Vagina (tissue), 2 donors: ENCODE results near the gene ASXL3. TPM values are rescaled to one million over a fixed set of nuclear protein-coding genes. Genes with fewer than 3 reads are reported as not detected.

Experiments
- DNase-seq, 2 donors: peaks; one replicate each; pipeline ENCODE4 v3.0.0-alpha.2; 2017; ENCODE audit errors: extremely low spot score in 2 of 2
- H3K27ac ChIP-seq: fragments of 200-600 bp; sonication (generic); one replicate; pipeline ENCODE4 v1.5.1; 2019
- H3K27me3 ChIP-seq: fragments of 200-600 bp; sonication (generic); one replicate; pipeline ENCODE4 v1.5.1; 2019
- H3K36me3 ChIP-seq, 2 donors: fragments of 200-600 bp; sonication (generic); one replicate each; pipeline ENCODE4 v1.5.1; 2017 to 2019
- H3K4me1 ChIP-seq: fragments of 200-600 bp; sonication (generic); one replicate; pipeline ENCODE4 v1.5.1; 2019
- H3K4me3 ChIP-seq, 2 donors: fragments of 200-600 bp; sonication (generic); 1 replicate in 1 of 2; 2 replicates in 1 of 2; pipeline ENCODE4 v1.5.1; 2016 to 2019
- H3K9me3 ChIP-seq: fragments of 200-600 bp; sonication (generic); one replicate; pipeline ENCODE4 v1.5.1; 2019
- CTCF ChIP-seq, 3 experiments: fragments of 450-650 bp in 2 of 3; fragments of 200-600 bp in 1 of 3; sonication (generic) in 1 of 3; IDR thresholded peaks; one replicate each; pipeline ENCODE4 v1.5.1; 2017 to 2019; ENCODE audit warnings: antibody characterized with exemption in 3 of 3, mild to moderate bottlenecking in 2 of 3, moderate library complexity in 2 of 3
- POLR2A ChIP-seq, 2 donors: fragments of 450-650 bp; IDR thresholded peaks; one replicate each; pipeline ENCODE4 v1.6.1; 2017; ENCODE audit warnings: antibody characterized with exemption in 2 of 2, mild to moderate bottlenecking in 2 of 2, moderate library complexity in 2 of 2
- POLR2AphosphoS5 ChIP-seq, 2 donors: sonication (generic); formaldehyde crosslinking; IDR thresholded peaks; one replicate each; pipeline ENCODE4 v1.9.0; 2017; ENCODE audit warnings: antibody characterized with exemption in 2 of 2, mild to moderate bottlenecking in 2 of 2, low read depth in 1 of 2; ENCODE audit not compliant: insufficient read depth in 1 of 2
- intact Hi-C: fragments of 100-400 bp; cut with DNase I; formaldehyde crosslinking; loops from one replicate; pipeline ENCODE4 v1.15.1; 2023
- total RNA-seq: library from RNA; depleted of rRNA; stranded (reverse); fragments of >200 nt; gene quantifications from one replicate; pipeline ENCODE4 v1.2.3, GENCODE V29; 2016

The ASXL3 gene
- total RNA-seq, 1 donor from 2014 or later: 5.9 TPM

- TF ChIP-seq POLR2AphosphoS5 (IDR thresholded peaks at IDR 0.05; ENCODE audit: insufficient read depth in 1 of 2, low read depth in 1 of 2) (no peak), CTCF (IDR thresholded peaks at IDR 0.05) (no peak), POLR2A (IDR thresholded peaks at IDR 0.05) (no peak)
- Histone ChIP-seq H3K4me3 (no peak overlapping the region), H3K27me3 (no peaks in the 10 kb centered on the region), H3K36me3 (no peaks in the 10 kb centered on the region), H3K9me3 (no peaks in the 10 kb centered on the region), H3K4me1 (peaks cover 6% of the 10 kb centered on the region), H3K27ac (no peak overlapping the region)
- DNase-seq: no peak
- intact Hi-C loops: no loop called here
Observed at GRCh38 chr18:33581856-33582255, 3.8 kb downstream of the ASXL3 start.

GRCh38 chr18:33583901-33584300 lies 5.9 kb downstream of the ASXL3 start:
- no peak for DNase-seq
- Histone ChIP-seq H3K36me3 (no peaks in the 10 kb centered on the region), H3K4me3 (no peak overlapping the region), H3K27me3 (no peaks in the 10 kb centered on the region), H3K4me1 (no peaks in the 10 kb centered on the region), H3K9me3 (no peaks in the 10 kb centered on the region), H3K27ac (no peak overlapping the region)
- no peak for TF ChIP-seq POLR2AphosphoS5 (IDR thresholded peaks at IDR 0.05; ENCODE audit: insufficient read depth in 1 of 2, low read depth in 1 of 2)
- TF ChIP-seq POLR2A (IDR thresholded peaks at IDR 0.05): no peak
- intact Hi-C loops: no loop called here

- H3K27ac ChIP-seq: no peak overlapping the region
- TF ChIP-seq CTCF (IDR thresholded peaks at IDR 0.05) (no peak), POLR2A (IDR thresholded peaks at IDR 0.05) (no peak), POLR2AphosphoS5 (IDR thresholded peaks at IDR 0.05; ENCODE audit: insufficient read depth in 1 of 2, low read depth in 1 of 2) (no peak)
- no peaks in the 10 kb centered on the region for H3K9me3 ChIP-seq
- no peak overlapping the region for H3K4me3 ChIP-seq
- intact Hi-C loops: no loop called here
- H3K4me1 ChIP-seq: no peaks in the 10 kb centered on the region
- DNase-seq: no peak
- H3K27me3 ChIP-seq: no peaks in the 10 kb centered on the region
- no peaks in the 10 kb centered on the region for H3K36me3 ChIP-seq
Observed at GRCh38 chr18:33584548-33585430, 6.8 kb downstream of the ASXL3 start.

GRCh38 chr18:33585431-33585775 lies 7.4 kb downstream of the ASXL3 start:
- Histone ChIP-seq H3K27ac (no peak overlapping the region), H3K4me3 (no peak overlapping the region), H3K36me3 (no peaks in the 10 kb centered on the region), H3K9me3 (no peaks in the 10 kb centered on the region), H3K27me3 (no peaks in the 10 kb centered on the region), H3K4me1 (no peaks in the 10 kb centered on the region)
- TF ChIP-seq POLR2A (IDR thresholded peaks at IDR 0.05) (no peak), CTCF (IDR thresholded peaks at IDR 0.05) (no peak), POLR2AphosphoS5 (IDR thresholded peaks at IDR 0.05; ENCODE audit: insufficient read depth in 1 of 2, low read depth in 1 of 2) (no peak)
- DNase-seq: no peak
- intact Hi-C loops: no loop called here

DNA sequence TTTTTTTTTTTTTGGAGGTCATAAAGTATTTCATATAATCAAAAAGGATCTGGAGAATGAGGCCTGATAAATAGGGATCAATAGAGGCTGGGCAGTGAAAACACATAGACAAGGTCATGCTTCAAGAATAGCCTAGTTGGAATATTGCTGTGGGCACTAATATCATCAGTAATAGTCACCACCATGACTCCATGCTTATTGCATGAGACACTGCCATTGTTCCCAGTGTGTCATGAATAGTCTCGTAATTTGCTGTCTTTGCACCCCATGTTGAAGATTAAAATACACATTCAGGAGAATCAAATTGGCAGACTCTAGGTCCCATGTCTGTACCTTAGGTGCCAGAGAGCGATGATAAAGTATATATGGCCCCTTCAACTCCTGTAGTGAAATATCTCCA lies 10.3 kb downstream of the ASXL3 start:
- Histone ChIP-seq H3K9me3 (no peaks in the 10 kb centered on the region), H3K27me3 (no peaks in the 10 kb centered on the region), H3K27ac (no peak overlapping the region), H3K4me3 (no peak overlapping the region), H3K4me1 (no peaks in the 10 kb centered on the region), H3K36me3 (no peaks in the 10 kb centered on the region)
- TF ChIP-seq CTCF (IDR thresholded peaks at IDR 0.05): no peak
- TF ChIP-seq POLR2A (IDR thresholded peaks at IDR 0.05): no peak
- TF ChIP-seq POLR2AphosphoS5 (IDR thresholded peaks at IDR 0.05; ENCODE audit: insufficient read depth in 1 of 2, low read depth in 1 of 2): no peak
- DNase-seq: no peak
- intact Hi-C loops: no loop called here
